ENCODE measurements around the gene ATXN7L1. TPM values are rescaled to one million over a fixed set of nuclear protein-coding genes. Genes with fewer than 3 reads are reported as not detected.

Gene ATXN7L1
- total RNA-seq, 1 experiment from 2014 or later, result 24.3 TPM

GRCh38 chr7:105673367-105674084 is 202.9 kb downstream of the ATXN7L1 start:
- no peak overlapping the region for H2AFZ ChIP-seq (ENCODE audit: low read length)
- H3T11ph ChIP-seq (ENCODE audit: low read length), result no peak overlapping the region
- no peak overlapping the region for H3K27ac ChIP-seq (ENCODE audit: insufficient read length, low read depth, low read length)
- H3K4ac ChIP-seq (ENCODE audit: low read depth, low read length), result no peak overlapping the region
- H2BK120ac ChIP-seq (ENCODE audit: low read depth, low read length, poor library complexity, severe bottlenecking), result no peak overlapping the region
- H3K4me3 Mint-ChIP-seq, result no peak overlapping the region
- TF ChIP-seq, protein P1, sequence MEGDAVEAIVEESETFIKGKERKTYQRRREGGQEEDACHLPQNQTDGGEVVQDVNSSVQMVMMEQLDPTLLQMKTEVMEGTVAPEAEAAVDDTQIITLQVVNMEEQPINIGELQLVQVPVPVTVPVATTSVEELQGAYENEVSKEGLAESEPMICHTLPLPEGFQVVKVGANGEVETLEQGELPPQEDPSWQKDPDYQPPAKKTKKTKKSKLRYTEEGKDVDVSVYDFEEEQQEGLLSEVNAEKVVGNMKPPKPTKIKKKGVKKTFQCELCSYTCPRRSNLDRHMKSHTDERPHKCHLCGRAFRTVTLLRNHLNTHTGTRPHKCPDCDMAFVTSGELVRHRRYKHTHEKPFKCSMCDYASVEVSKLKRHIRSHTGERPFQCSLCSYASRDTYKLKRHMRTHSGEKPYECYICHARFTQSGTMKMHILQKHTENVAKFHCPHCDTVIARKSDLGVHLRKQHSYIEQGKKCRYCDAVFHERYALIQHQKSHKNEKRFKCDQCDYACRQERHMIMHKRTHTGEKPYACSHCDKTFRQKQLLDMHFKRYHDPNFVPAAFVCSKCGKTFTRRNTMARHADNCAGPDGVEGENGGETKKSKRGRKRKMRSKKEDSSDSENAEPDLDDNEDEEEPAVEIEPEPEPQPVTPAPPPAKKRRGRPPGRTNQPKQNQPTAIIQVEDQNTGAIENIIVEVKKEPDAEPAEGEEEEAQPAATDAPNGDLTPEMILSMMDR (conservative IDR thresholded peaks at IDR 0.05), result no peak
- no peak overlapping the region for H3K23ac ChIP-seq (ENCODE audit: insufficient read length, low read depth, low read length)
- peaks cover 0 to 3% (median 0%) of the 10 kb centered on the region in 3 experiments; a peak in 1 of 7 replicates for H3K36me3 Mint-ChIP-seq (ENCODE audit: insufficient read depth in 1 of 3, low read depth in 3 of 3)
- H3K56ac ChIP-seq (ENCODE audit: insufficient read length, low read depth, low read length), result no peak overlapping the region
- H3K9me3 Mint-ChIP-seq, result no peaks in the 10 kb centered on the region
- no peak for DNase-seq
- peaks cover 18% of the 10 kb centered on the region; the same call in 1 of the 2 replicates for H3K4me1 ChIP-seq (ENCODE audit: insufficient read depth, low read length)
- no peaks in the 10 kb centered on the region for H3K23me2 ChIP-seq (ENCODE audit: insufficient read length, low read depth, low read length, poor library complexity, severe bottlenecking)
- H3K9me3 ChIP-seq (ENCODE audit: control insufficient read depth, low read depth, low read length), result no peaks in the 10 kb centered on the region
- no peaks in the 10 kb centered on the region for H3K27me3 ChIP-seq (ENCODE audit: insufficient read depth, low read length)
- H3K18ac ChIP-seq (ENCODE audit: insufficient read length, low read depth, low read length), result no peak overlapping the region
- WGBS (ENCODE audit: extremely low coverage, insufficient read length, low lambda C conversion rate), result no CpG with 5 or more reads among the region's 7 CpGs
- H3K79me1 ChIP-seq (ENCODE audit: insufficient read depth, low read depth, low read length, poor library complexity, severe bottlenecking), result peaks cover 3% of the 10 kb centered on the region
- H4K91ac ChIP-seq (ENCODE audit: insufficient read length, low read depth, low read length), result no peak overlapping the region
- H2BK5ac ChIP-seq (ENCODE audit: insufficient read length, low read length), result no peak overlapping the region
- H3K27ac Mint-ChIP-seq, result 0 out of 7 replicates have a peak overlapping the region, but pooled peaks of 1 of the 3 experiments have one; percentile 44
- H3K9ac ChIP-seq (ENCODE audit: extremely low read depth, insufficient read length, low read length), result no peak overlapping the region
- 0 out of 2 replicates have a peak, but pooled peaks cover 2% of the 10 kb centered on the region for H3K79me2 ChIP-seq (ENCODE audit: insufficient read depth, low read length)
- no peak overlapping the region for H2BK20ac ChIP-seq (ENCODE audit: low read depth, low read length, poor library complexity, severe bottlenecking)
- H4K20me1 ChIP-seq (ENCODE audit: control insufficient read depth, insufficient read depth, insufficient read length), result no peaks in the 10 kb centered on the region
- no peak overlapping the region for H2BK12ac ChIP-seq (ENCODE audit: insufficient read length, low read depth, low read length)
- no peak overlapping the region for H3K4me2 ChIP-seq (ENCODE audit: insufficient read depth, insufficient read length, low read length)
- H3K4me1 Mint-ChIP-seq, result peaks cover 30 to 31% of the 10 kb centered on the region in 2 experiments
- no peaks in the 10 kb centered on the region for H3K27me3 Mint-ChIP-seq (ENCODE audit: low read depth)
- H2AK5ac ChIP-seq (ENCODE audit: insufficient read length, low read length), result no peak overlapping the region
- H4K8ac ChIP-seq (replicated peaks; ENCODE audit: insufficient read length, low read depth, low read length), result no peak overlapping the region
- no peak overlapping the region for H4K5ac ChIP-seq (ENCODE audit: insufficient read length, low read depth, low read length)
- no peak overlapping the region for H2BK15ac ChIP-seq (ENCODE audit: low read depth, low read length)
- no peak overlapping the region for H3K14ac ChIP-seq (ENCODE audit: insufficient read depth, low read length)
